ENCODE results near the gene KRT38.
"Not testable (repeated sequence)": the region's sequence is repeated elsewhere in the genome, so short reads cannot be mapped to it uniquely, and the experiment has no call there.

KRT38 gene

DNA sequence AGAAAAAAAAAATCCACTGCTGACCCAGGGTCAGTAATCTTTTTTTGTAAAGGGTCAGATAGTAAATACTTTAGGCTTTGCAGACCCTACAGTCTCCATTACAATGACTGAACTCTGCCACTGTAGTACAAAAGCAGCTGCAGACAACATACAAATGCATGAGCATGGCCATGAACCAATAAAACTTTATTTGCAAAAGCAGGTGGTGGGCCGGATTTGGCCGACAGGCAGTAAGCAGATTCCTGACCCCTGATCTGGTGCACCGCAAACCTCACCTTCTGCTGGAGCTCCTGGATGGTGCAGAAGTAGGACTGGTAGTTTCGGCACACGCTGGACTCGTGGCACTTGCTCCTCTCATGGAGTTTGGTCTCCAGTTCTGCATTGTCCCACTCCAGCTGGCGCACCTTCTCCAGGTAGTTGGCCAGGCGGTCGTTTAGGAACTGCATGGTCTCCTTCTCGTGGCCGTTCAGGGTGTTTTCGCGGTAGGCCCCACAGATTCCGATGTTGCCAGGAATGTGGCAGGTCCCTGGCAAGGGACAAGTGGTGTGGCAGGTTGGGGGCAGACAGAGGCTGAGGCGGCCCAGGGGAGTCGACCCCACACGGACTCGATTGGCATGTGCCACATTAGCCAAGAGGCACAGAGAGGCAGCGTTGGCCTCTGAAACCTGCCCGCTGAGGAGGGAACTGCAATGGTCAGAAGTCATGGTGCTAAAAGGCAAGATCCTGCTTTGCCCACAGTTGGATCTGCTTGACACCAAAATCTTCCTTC lies 29.5 kb downstream of the KRT38 start:
- Histone ChIP-seq H3K36me3 (ENCODE audit: insufficient read depth, low read length) (no peaks in the 10 kb centered on the region), H3K27ac (ENCODE audit: low read depth, low read length) (no peak overlapping the region), H3K4me1 (ENCODE audit: insufficient read depth, low read length) (peaks cover 20% of the 10 kb centered on the region; the same call in 1 of the 2 replicates), H3K4me3 (ENCODE audit: low read length) (no peak overlapping the region), H3K9ac (ENCODE audit: low read depth, low read length) (no peak overlapping the region), H3K9me3 (ENCODE audit: insufficient read depth, low read depth, low read length) (no peaks in the 10 kb centered on the region), H3K27me3 (ENCODE audit: insufficient read depth, low read length) (no peaks in the 10 kb centered on the region)
- WGBS = 95% methylated on average over 20 of the region's 20 CpGs

DNA sequence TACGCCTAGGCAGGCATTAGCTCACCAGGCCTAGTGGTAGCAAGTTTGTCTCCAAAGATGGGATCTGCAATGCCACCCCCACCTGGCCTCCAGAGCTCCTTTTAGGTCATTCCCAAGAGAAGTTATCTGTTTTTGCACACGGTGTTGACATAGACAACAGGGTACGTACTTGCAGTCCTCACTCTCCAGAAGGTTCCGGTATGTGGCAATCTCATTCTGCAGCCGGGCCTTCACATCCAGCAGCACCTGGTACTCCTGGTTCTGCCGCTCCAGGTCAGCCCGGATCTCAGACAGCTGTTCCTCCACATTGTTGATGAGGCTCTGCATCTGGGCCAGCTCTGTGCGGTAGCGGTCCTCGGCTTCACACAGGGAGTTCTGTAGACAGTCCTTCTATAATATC lies 33.6 kb downstream of the KRT38 start:
- Histone ChIP-seq H3K36me3 (ENCODE audit: insufficient read depth, low read length) (no peaks in the 10 kb centered on the region), H3K9me3 (ENCODE audit: insufficient read depth, low read depth, low read length) (no peaks in the 10 kb centered on the region), H3K9ac (ENCODE audit: low read depth, low read length) (no peak overlapping the region), H3K4me1 (ENCODE audit: insufficient read depth, low read length) (0 out of 2 replicates have a peak, but pooled peaks cover 7% of the 10 kb centered on the region), H3K27me3 (ENCODE audit: insufficient read depth, low read length) (no peaks in the 10 kb centered on the region), H3K27ac (ENCODE audit: low read depth, low read length) (no peak overlapping the region), H3K4me3 (ENCODE audit: low read length) (no peak overlapping the region)
- WGBS = 95% methylated on average over 10 of the region's 10 CpGs

DNA sequence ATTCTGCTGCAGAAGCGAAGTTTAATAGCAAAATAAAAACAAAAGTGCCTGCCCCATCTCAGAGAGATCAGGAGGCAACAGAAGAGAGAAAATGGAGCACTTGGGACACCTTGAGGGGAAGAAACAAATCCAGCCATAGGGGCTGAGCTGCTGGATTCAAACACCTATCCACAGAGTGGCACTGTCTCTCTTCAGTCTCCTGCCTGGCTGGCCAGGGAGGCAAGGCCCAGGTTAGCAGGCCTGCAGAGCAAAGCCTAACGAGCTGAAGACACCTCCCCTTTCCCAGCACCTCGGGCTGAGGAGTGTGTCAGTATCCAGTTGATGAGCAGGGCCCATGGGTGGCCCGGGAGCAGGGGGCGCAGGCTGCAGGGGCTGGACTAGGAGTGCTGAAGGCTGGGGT lies 34.6 kb downstream of the KRT38 start:
- no peak overlapping the region for H3K4me3 ChIP-seq (ENCODE audit: low read length)
- no peaks in the 10 kb centered on the region for H3K9me3 ChIP-seq (ENCODE audit: insufficient read depth, low read depth, low read length)
- 79% methylated on average over 5 of the region's 5 CpGs for WGBS
- no peaks in the 10 kb centered on the region for H3K4me1 ChIP-seq (ENCODE audit: insufficient read depth, low read length)
- no peaks in the 10 kb centered on the region for H3K36me3 ChIP-seq (ENCODE audit: insufficient read depth, low read length)
- H3K27ac ChIP-seq (ENCODE audit: low read depth, low read length) = no peak overlapping the region
- no peak overlapping the region for H3K9ac ChIP-seq (ENCODE audit: low read depth, low read length)
- H3K27me3 ChIP-seq (ENCODE audit: insufficient read depth, low read length) = no peaks in the 10 kb centered on the region

DNA sequence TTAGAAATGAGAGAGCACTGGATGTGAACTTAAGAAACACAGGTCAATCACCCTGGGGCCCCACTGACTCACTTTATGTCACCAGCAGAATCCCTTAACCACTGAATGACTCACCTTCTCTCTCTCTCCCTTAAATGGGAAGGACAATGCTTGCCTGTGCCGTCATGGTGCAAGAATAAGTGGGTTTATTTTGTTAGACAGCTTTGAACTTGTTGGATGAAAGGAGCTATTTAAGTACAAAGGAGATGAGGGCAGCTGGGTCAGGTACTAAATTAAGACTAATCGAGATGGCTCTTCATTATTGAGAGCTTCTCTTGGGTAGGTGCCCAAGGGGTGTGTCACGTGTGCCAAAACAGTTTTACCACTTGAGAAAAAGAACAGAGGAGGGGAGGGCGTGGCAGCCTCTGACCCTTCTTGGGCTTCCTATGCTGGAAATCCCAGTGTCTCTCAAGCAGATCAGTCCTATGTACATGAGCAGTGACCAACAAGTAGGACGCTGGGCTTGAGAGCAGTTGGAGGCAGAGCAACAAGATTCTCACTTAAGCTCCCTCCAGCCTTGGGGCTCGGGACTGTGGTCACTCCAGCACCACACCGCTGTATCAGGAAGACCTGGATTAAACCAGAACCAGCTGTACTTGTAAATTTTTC lies 36.6 kb downstream of the KRT38 start:
- Histone ChIP-seq H3K27ac (ENCODE audit: low read depth, low read length) (no peak overlapping the region), H3K36me3 (ENCODE audit: insufficient read depth, low read length) (no peaks in the 10 kb centered on the region), H3K4me1 (ENCODE audit: insufficient read depth, low read length) (no peaks in the 10 kb centered on the region), H3K4me3 (ENCODE audit: low read length) (no peak overlapping the region), H3K9ac (ENCODE audit: low read depth, low read length) (no peak overlapping the region), H3K27me3 (ENCODE audit: insufficient read depth, low read length) (no peaks in the 10 kb centered on the region), H3K9me3 (ENCODE audit: insufficient read depth, low read depth, low read length) (no peaks in the 10 kb centered on the region)
- 85% methylated on average over 7 of the region's 7 CpGs for WGBS

DNA sequence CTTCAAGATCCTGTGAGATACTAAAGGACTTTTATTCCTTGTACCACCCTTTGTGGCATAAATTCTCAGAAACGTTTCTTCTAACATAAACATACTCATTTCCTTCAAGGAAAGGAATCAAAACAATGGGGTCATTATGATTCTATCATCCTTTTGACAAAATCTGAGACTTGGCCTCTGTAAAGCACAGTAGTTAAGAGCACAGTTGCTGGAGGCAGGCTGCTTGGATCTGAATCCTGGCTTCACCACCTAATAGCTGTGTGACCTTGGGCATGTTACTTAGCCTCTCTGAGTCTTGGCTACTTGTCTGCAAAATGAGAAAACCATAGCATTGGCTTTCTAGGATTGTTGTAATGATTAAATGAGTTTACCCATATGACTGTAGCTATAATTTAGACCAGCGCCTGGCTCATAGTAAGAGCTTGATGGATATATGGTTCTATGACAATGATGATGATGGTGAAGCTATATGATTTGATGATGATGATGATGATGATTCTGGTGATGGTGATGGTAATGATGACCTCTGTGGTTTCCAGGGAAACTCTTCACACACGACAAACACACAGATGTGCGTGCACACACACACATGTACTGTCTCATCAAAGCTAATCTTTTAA lies 37.3 kb downstream of the KRT38 start:
- no peaks in the 10 kb centered on the region for H3K4me1 ChIP-seq (ENCODE audit: insufficient read depth, low read length)
- no peaks in the 10 kb centered on the region for H3K36me3 ChIP-seq (ENCODE audit: insufficient read depth, low read length)
- no peak overlapping the region for H3K4me3 ChIP-seq (ENCODE audit: low read length)
- WGBS = 91% methylated on average over 3 of the region's 4 CpGs
- H3K9me3 ChIP-seq (ENCODE audit: insufficient read depth, low read depth, low read length) = no peaks in the 10 kb centered on the region
- no peaks in the 10 kb centered on the region for H3K27me3 ChIP-seq (ENCODE audit: insufficient read depth, low read length)
- no peak overlapping the region for H3K27ac ChIP-seq (ENCODE audit: low read depth, low read length)
- H3K9ac ChIP-seq (ENCODE audit: low read depth, low read length) = no peak overlapping the region

DNA sequence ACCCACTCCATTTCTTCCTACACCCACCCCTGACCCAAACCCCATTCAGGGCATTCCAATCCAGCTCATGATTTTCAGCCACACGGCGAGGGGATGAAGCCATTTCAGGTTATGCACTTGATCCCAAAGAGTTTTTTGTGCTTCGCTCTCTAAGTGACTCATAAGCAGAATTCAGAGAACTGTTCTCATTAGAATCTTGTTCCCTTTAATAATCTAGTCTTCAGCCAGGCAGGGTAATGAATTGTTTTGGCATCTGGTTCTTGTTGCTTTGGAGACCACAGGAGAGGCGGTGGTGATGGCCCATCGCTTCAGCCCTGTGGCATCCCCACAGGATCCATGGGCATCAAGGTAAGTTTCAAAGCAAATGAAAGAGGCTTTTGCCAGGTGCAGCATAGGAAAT lies 38.6 kb downstream of the KRT38 start:
- no peak overlapping the region for H3K9ac ChIP-seq (ENCODE audit: low read depth, low read length)
- no peak overlapping the region for H3K27ac ChIP-seq (ENCODE audit: low read depth, low read length)
- no peaks in the 10 kb centered on the region for H3K9me3 ChIP-seq (ENCODE audit: insufficient read depth, low read depth, low read length)
- H3K36me3 ChIP-seq (ENCODE audit: insufficient read depth, low read length) = no peaks in the 10 kb centered on the region
- 95% methylated on average over 5 of the region's 5 CpGs for WGBS
- no peak overlapping the region for H3K4me3 ChIP-seq (ENCODE audit: low read length)
- no peaks in the 10 kb centered on the region for H3K27me3 ChIP-seq (ENCODE audit: insufficient read depth, low read length)
- H3K4me1 ChIP-seq (ENCODE audit: insufficient read depth, low read length) = no peaks in the 10 kb centered on the region

DNA sequence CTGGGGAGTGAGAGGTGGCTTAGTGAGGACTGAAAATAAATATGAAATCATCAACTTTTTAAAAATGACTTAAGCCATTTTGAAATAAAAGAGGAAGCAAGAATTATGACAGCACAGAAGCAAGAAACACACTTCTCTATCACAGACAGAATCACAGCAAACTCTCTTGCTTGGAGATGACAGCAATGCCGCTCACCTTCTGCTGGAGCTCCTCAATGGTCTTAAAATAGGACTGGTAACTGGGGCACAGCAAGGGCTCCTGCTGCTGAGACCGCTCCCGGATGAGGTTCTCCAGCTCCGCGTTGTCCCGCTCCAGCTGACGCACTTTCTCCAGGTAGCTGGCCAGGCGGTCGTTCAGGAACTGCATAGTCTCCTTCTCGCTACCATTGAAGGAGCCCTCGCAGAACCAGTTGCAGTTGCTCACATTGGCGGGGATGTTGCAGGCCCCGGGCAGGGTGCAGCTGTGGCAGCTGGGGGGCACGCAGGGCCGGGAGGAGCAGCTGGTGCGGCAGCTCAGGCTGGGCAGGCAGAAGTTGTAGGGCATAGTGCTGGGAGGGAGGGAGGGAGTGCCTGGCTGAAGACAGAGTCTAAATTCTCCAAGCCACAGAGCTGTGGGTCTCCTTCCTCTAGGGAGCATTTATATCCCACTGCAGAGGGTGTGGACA lies 43.7 kb downstream of the KRT38 start, which contains the start of gene KRT31:
KRT31 (minus strand) TSS at position 613 of the 665 bp plus-strand sequence; CDS start at position 544, 69 bp downstream.
- Histone ChIP-seq H3K36me3 (ENCODE audit: insufficient read depth, low read length) (no peaks in the 10 kb centered on the region), H3K9me3 (ENCODE audit: insufficient read depth, low read depth, low read length) (no peaks in the 10 kb centered on the region), H3K27ac (ENCODE audit: low read depth, low read length) (no peak within 1 kb of the TSS), H3K4me1 (ENCODE audit: insufficient read depth, low read length) (no peaks in the 10 kb centered on the region), H3K9ac (ENCODE audit: low read depth, low read length) (no peak within 1 kb of the TSS), H3K4me3 (ENCODE audit: low read length) (no peak within 1 kb of the TSS), H3K27me3 (ENCODE audit: insufficient read depth, low read length) (no peaks in the 10 kb centered on the region)
- 92% methylated on average over 16 of the region's 16 CpGs for WGBS

DNA sequence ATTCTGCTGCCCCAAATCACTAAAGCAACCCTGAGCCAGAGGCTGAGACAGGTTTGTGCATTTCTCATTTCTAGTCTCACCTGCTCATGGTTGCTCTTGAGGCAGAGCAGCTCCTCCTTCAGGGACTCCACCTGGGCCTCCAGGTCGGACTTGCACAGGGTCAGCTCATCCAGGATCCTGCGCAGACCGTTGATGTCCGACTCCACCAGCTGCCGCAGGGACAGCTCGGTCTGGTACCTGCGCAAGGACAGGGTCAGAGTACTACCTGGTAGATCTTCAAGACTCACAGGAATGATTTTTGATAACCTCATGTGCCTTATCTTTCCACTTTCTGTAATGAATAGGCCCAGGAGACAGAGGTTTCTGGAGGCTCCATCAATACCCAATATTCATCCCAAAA lies 44.4 kb downstream of the KRT38 start:
- H3K4me3 ChIP-seq (ENCODE audit: low read length) = no peak overlapping the region
- no peak overlapping the region for H3K27ac ChIP-seq (ENCODE audit: low read depth, low read length)
- H3K27me3 ChIP-seq (ENCODE audit: insufficient read depth, low read length) = no peaks in the 10 kb centered on the region
- WGBS = 96% methylated on average over 7 of the region's 7 CpGs
- no peaks in the 10 kb centered on the region for H3K9me3 ChIP-seq (ENCODE audit: insufficient read depth, low read depth, low read length)
- no peaks in the 10 kb centered on the region for H3K4me1 ChIP-seq (ENCODE audit: insufficient read depth, low read length)
- H3K9ac ChIP-seq (ENCODE audit: low read depth, low read length) = no peak overlapping the region
- H3K36me3 ChIP-seq (ENCODE audit: insufficient read depth, low read length) = no peaks in the 10 kb centered on the region

DNA sequence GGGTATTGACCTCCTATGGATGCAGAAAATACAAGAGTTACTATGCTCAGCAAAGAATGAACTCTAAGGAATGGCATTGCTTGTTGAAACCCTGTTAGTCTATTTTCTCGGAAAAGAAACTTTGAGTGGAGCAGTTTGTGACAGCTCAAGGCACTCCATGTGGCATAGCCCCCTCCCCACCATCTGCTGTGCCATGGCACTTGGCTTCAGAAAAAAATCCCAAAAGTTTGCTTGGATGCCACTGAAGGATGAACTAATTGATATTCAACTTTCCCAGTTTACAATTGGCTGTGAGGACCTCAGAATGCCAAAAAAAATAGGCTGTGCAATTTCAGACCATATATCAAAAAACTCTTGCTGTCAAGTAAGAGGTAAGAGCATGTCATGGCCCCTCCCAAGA lies 45.2 kb downstream of the KRT38 start:
- Histone ChIP-seq H3K27ac (ENCODE audit: low read depth, low read length) (no peak overlapping the region), H3K4me3 (ENCODE audit: low read length) (no peak overlapping the region)

DNA sequence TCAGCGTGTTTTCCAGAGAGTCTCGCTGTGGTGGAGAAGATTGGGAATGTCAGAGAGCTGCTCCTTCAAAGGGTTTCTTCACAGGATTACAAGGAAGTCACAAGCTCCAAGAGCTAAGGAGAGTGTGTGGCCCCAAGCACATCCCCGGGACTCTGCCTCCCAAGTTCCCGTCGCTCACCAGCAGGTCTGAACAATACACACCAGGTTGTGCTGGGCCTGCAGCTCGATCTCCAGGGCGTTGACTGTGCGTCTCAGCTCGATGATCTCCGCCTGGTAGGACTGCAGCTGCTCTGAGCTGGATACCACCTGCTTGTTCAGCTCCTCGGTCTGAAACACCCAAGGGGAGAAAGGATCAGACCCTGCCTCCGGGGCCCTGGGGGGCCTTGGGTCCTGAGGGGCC lies 45.7 kb downstream of the KRT38 start:
- WGBS = 94% methylated on average over 9 of the region's 12 CpGs
- not testable (repeated sequence) for H3K27me3 ChIP-seq (ENCODE audit: insufficient read depth, low read length); H3K9me3 ChIP-seq (ENCODE audit: insufficient read depth, low read depth, low read length); H3K4me1 ChIP-seq (ENCODE audit: insufficient read depth, low read length); H3K36me3 ChIP-seq (ENCODE audit: insufficient read depth, low read length); H3K27ac ChIP-seq (ENCODE audit: low read depth, low read length); H3K9ac ChIP-seq (ENCODE audit: low read depth, low read length); H3K4me3 ChIP-seq (ENCODE audit: low read length)

More for the DNA sequence above, 45.2 kb downstream of the KRT38 start:
- no peak overlapping the region for H3K9ac ChIP-seq (ENCODE audit: low read depth, low read length)
- no peaks in the 10 kb centered on the region for H3K9me3 ChIP-seq (ENCODE audit: insufficient read depth, low read depth, low read length)
- no peaks in the 10 kb centered on the region for H3K4me1 ChIP-seq (ENCODE audit: insufficient read depth, low read length)
- H3K27me3 ChIP-seq (ENCODE audit: insufficient read depth, low read length) = no peaks in the 10 kb centered on the region
- 86% methylated on average over 1 of the region's 1 CpG for WGBS
- no peaks in the 10 kb centered on the region for H3K36me3 ChIP-seq (ENCODE audit: insufficient read depth, low read length)
